Prostate gland (tissue), 2 donors: ENCODE results near the gene NSF. TPM values are rescaled to one million over a fixed set of nuclear protein-coding genes. Genes with fewer than 3 reads are reported as not detected.
"Not testable (repeated sequence)": the region's sequence is repeated elsewhere in the genome, so short reads cannot be mapped to it uniquely, and the experiment has no call there.

Experiments
- DNase-seq: peaks from one replicate; pipeline ENCODE4 v3.0.0-alpha.2; 2019; ENCODE audit warnings: low spot score
- H3K27ac ChIP-seq, 2 donors: fragments of 200-600 bp; sonication (generic); 2 replicates each; pipeline ENCODE4 v1.5.1; 2017 to 2019
- H3K27me3 ChIP-seq: fragments of 200-600 bp; sonication (generic); replicated peaks from 2 replicates; pipeline ENCODE4 v1.5.1; 2019; ENCODE audit not compliant: insufficient read depth
- H3K36me3 ChIP-seq, 2 donors: fragments of 200-600 bp; sonication (generic); 1 replicate in 1 of 2; 2 replicates in 1 of 2; pipeline versions ENCODE4 v1.5.1 to v1.8.1; 2017 to 2019
- H3K4me1 ChIP-seq: fragments of 200-600 bp; sonication (generic); replicated peaks from 2 replicates; pipeline ENCODE4 v1.5.1; 2019
- H3K4me3 ChIP-seq, 2 donors: fragments of 200-600 bp; sonication (generic); 2 replicates each; pipeline ENCODE4 v1.5.1; 2017 to 2019
- H3K9me3 ChIP-seq: fragments of 200-600 bp; sonication (generic); 2 replicates; pipeline ENCODE4 v1.5.1; 2017
- CTCF ChIP-seq, 4 experiments: fragments of 200-600 bp in 2 of 4; fragments of 450-650 bp in 2 of 4; sonication (generic) in 2 of 4; IDR thresholded peaks; 1 replicate in 3 of 4; 2 replicates in 1 of 4; pipeline ENCODE4 v1.5.1; 2016 to 2019; ENCODE audit warnings: antibody characterized with exemption in 4 of 4, mild to moderate bottlenecking in 2 of 4, moderate library complexity in 2 of 4
- POLR2A ChIP-seq: fragments of 450-650 bp; IDR thresholded peaks from one replicate; pipeline ENCODE4 v1.6.1; 2016; ENCODE audit warnings: antibody characterized with exemption, mild to moderate bottlenecking
- POLR2AphosphoS5 ChIP-seq: sonication (generic); formaldehyde crosslinking; IDR thresholded peaks from one replicate; pipeline ENCODE4 v1.6.1; 2017; ENCODE audit warnings: antibody characterized with exemption
- WGBS: methylation state at CpG from one replicate; pipeline ENCODE4 v1.1.5; 2018; 5-methylcytosine and 5-hydroxymethylcytosine counted together
- intact Hi-C: fragments of 100-400 bp; cut with DNase I; formaldehyde crosslinking; loops from one replicate; pipeline ENCODE4 v1.14.2; 2022
- total RNA-seq, 2 donors: library from RNA; depleted of rRNA; stranded (reverse); fragments of >200 nt; gene quantifications; one replicate each; pipeline ENCODE4 v1.1.0, GENCODE V29; 2016

The NSF gene
- total RNA-seq, 2 donors from 2014 or later, result 24.7 to 48.1 TPM

- H3K36me3 ChIP-seq, result no peaks in the 10 kb centered on the region
- H3K27me3 ChIP-seq, result no peaks in the 10 kb centered on the region
- no peaks in the 10 kb centered on the region for H3K4me1 ChIP-seq
- H3K27ac ChIP-seq, result no peak overlapping the region
- no peak for DNase-seq
- TF ChIP-seq POLR2A (no peak), POLR2AphosphoS5 (no peak), CTCF (IDR thresholded peaks at IDR 0.05) (no peak)
- no peak overlapping the region for H3K4me3 ChIP-seq
- 93% methylated on average over 4 of the region's 4 CpGs for WGBS
- H3K9me3 ChIP-seq, result no peaks in the 10 kb centered on the region
- intact Hi-C loops, result no loop called here
Observed at GRCh38 chr17:46792071-46792470, 201.6 kb downstream of the NSF start.

- H3K4me3 ChIP-seq, H3K27ac ChIP-seq, H3K9me3 ChIP-seq, intact Hi-C loops, H3K36me3 ChIP-seq, H3K27me3 ChIP-seq, H3K4me1 ChIP-seq, DNase-seq: not testable (repeated sequence)
- WGBS, result 91% methylated on average over 6 of the region's 6 CpGs
Observed at GRCh38 chr17:46793023-46793422, 202.6 kb downstream of the NSF start.

- no peak for DNase-seq
- H3K4me1 ChIP-seq, result no peaks in the 10 kb centered on the region
- H3K27ac ChIP-seq, result no peak overlapping the region
- H3K9me3 ChIP-seq, result no peaks in the 10 kb centered on the region
- TF ChIP-seq POLR2AphosphoS5 (no peak), POLR2A (no peak), CTCF (IDR thresholded peaks at IDR 0.05) (no peak)
- WGBS, result 58% methylated on average over 5 of the region's 5 CpGs
- H3K27me3 ChIP-seq, result no peaks in the 10 kb centered on the region
- intact Hi-C loops, result no loop called here
- H3K36me3 ChIP-seq, result no peaks in the 10 kb centered on the region
- no peak overlapping the region for H3K4me3 ChIP-seq
Observed at GRCh38 chr17:46793541-46793940, 203.1 kb downstream of the NSF start.

GRCh38 chr17:46794318-46794717, 203.8 kb downstream of the NSF start:
- TF ChIP-seq POLR2AphosphoS5, result no peak
- no peak for TF ChIP-seq POLR2A
- TF ChIP-seq CTCF (IDR thresholded peaks at IDR 0.05), result no peak
- 73% methylated on average over 5 of the region's 5 CpGs for WGBS
- Histone ChIP-seq H3K27ac (no peak overlapping the region), H3K9me3 (no peaks in the 10 kb centered on the region), H3K4me3 (no peak overlapping the region), H3K27me3 (no peaks in the 10 kb centered on the region), H3K36me3 (no peaks in the 10 kb centered on the region), H3K4me1 (no peaks in the 10 kb centered on the region)
- intact Hi-C loops, result no loop called here
- no peak for DNase-seq

- 69% methylated on average over 15 of the region's 15 CpGs for WGBS
- H3K9me3 ChIP-seq, result no peaks in the 10 kb centered on the region
- intact Hi-C loops, result no loop called here
- no peak for DNase-seq
- H3K4me1 ChIP-seq, result no peaks in the 10 kb centered on the region
- H3K36me3 ChIP-seq, result no peaks in the 10 kb centered on the region
- no peak for TF ChIP-seq POLR2A
- no peak for TF ChIP-seq CTCF (IDR thresholded peaks at IDR 0.05)
- TF ChIP-seq POLR2AphosphoS5, result no peak
- no peak overlapping the region for H3K4me3 ChIP-seq
- H3K27ac ChIP-seq, result no peak overlapping the region
- no peaks in the 10 kb centered on the region for H3K27me3 ChIP-seq
Observed at GRCh38 chr17:46795379-46795952, 205.0 kb downstream of the NSF start.
